GM12878 (cell line): ENCODE measurements around the gene ATP6AP2. TPM values are rescaled to one million over a fixed set of nuclear protein-coding genes. Genes with fewer than 3 reads are reported as not detected.

ENCODE experiments used
- ATAC-seq: fragments of 200-7000 bp; cut with Tn5 transposase; 3 replicates; pipeline ENCODE4 v1.9.1; 2020; ENCODE audit warnings: mild to moderate bottlenecking, moderate library complexity
- BruUV-seq: library from RNA; stranded (reverse); fragments of 400-500 nt; replicated peaks from 2 replicates; lab custom pipeline; 2021; lab: Mats Ljungman, UMichigan
- CTCF ChIA-PET: fragments of 300-600 bp; sonication (Branson Sonifier 250); formaldehyde crosslinking; extraction: SDS; loops from one replicate; lab custom pipeline; 2021; ENCODE audit warnings: inconsistent platforms; lab: Yijun Ruan, JAX
- POLR2A ChIA-PET: fragments of 350-600 bp; formaldehyde crosslinking; extraction: SDS; loops from one replicate; lab custom pipeline; 2021; ENCODE audit warnings: inconsistent platforms; lab: Charles Lee
- RAD21 ChIA-PET: fragments of 300-600 bp; sonication (Branson Sonifier 250); formaldehyde crosslinking; loops from one replicate; lab custom pipeline; 2023; ENCODE audit warnings: antibody characterized with exemption; ENCODE audit not compliant: unreplicated experiment; lab: Charles Lee
- SMC1A ChIA-PET: fragments of 300-600 bp; sonication (Branson Sonifier 250); formaldehyde crosslinking; loops from one replicate; lab custom pipeline; 2023; ENCODE audit not compliant: unreplicated experiment, uncharacterized antibody; lab: Charles Lee
- DNase-seq: peaks from one replicate; pipeline ENCODE4 v3.0.0-alpha.2; 2011; ENCODE audit warnings: low read depth, low spot score
- FAIRE-seq: peaks from 3 replicates; lab custom pipeline; 2011; peaks lifted over from hg19 to GRCh38; lab: Jason Lieb, UNC
- H2AFZ ChIP-seq: 2 replicates; pipeline ENCODE4 v1.6.0; 2011; ENCODE audit warnings: low read depth, low read length, control low read depth; ENCODE audit not compliant: control insufficient read depth
- H3K27ac ChIP-seq: 2 replicates; pipeline ENCODE4 v1.5.1; 2011; ENCODE audit warnings: control low read depth; ENCODE audit not compliant: control insufficient read depth, insufficient read depth
- H3K27me3 ChIP-seq, 2 experiments: replicated peaks in 1 of 2; 2 replicates each; pipeline versions ENCODE4 v1.6.0 to v1.6.1; 2011; ENCODE audit warnings: low read length in 1 of 2; ENCODE audit not compliant: control insufficient read depth in 2 of 2, insufficient read depth in 2 of 2
- H3K36me3 ChIP-seq, 2 experiments: 2 replicates each; pipeline ENCODE4 v1.5.1; 2011; ENCODE audit warnings: low read length in 1 of 2; ENCODE audit not compliant: control insufficient read depth in 2 of 2, insufficient read depth in 2 of 2
- H3K4me1 ChIP-seq: 2 replicates; pipeline ENCODE4 v1.6.1; 2011; ENCODE audit warnings: mild to moderate bottlenecking, low read length, moderate library complexity, mixed read lengths; ENCODE audit not compliant: control insufficient read depth, insufficient read depth
- H3K4me2 ChIP-seq: 2 replicates; pipeline ENCODE4 v1.6.0; 2011; ENCODE audit warnings: control low read depth; ENCODE audit not compliant: control insufficient read depth, insufficient read depth
- H3K4me3 ChIP-seq: fragments of 200-600 bp; sonication (generic); 2 replicates; pipeline ENCODE4 v1.5.1; 2016
- H3K79me2 ChIP-seq: 2 replicates; pipeline ENCODE4 v1.6.0; 2011; ENCODE audit warnings: low read length; ENCODE audit not compliant: control insufficient read depth, insufficient read depth
- H3K9ac ChIP-seq: 2 replicates; pipeline ENCODE4 v1.8.0; 2011; ENCODE audit warnings: low read length, control low read depth, mixed read lengths; ENCODE audit not compliant: control insufficient read depth, insufficient read depth
- H3K9me3 ChIP-seq: replicated peaks from 3 replicates; pipeline ENCODE4 v1.5.1; 2011; ENCODE audit warnings: mild to moderate bottlenecking, low read length; ENCODE audit not compliant: control insufficient read depth, insufficient read depth
- H4K20me1 ChIP-seq: 2 replicates; pipeline ENCODE4 v1.6.0; 2011; ENCODE audit not compliant: control insufficient read depth, insufficient read depth
- MTA2 ChIP-seq: fragments of 450-650 bp; IDR thresholded peaks from 2 replicates; pipeline ENCODE4 v1.6.1; 2016; ENCODE audit warnings: low read depth, mild to moderate bottlenecking, moderate library complexity
- NR2F1 ChIP-seq: fragments of 450-650 bp; conservative IDR thresholded peaks from 2 replicates; pipeline ENCODE4 v1.6.1; 2017; ENCODE audit warnings: mild to moderate bottlenecking
- RAD51 ChIP-seq: fragments of 450-650 bp; IDR thresholded peaks from 2 replicates; pipeline ENCODE4 v1.6.1; 2016; ENCODE audit warnings: moderate library complexity, mild to moderate bottlenecking, inconsistent platforms
- RUNX3 ChIP-seq: IDR thresholded peaks from 2 replicates; pipeline ENCODE4 v1.6.1; 2012; ENCODE audit warnings: low read length, inconsistent platforms
- SREBF2 ChIP-seq: IDR thresholded peaks from 2 replicates; pipeline ENCODE4 v1.6.1; 2012; ENCODE audit warnings: mild to moderate bottlenecking, low read length
- SUPT20H ChIP-seq: IDR thresholded peaks from 2 replicates; pipeline ENCODE4 v1.6.1; 2011; ENCODE audit warnings: low read depth, mild to moderate bottlenecking, low read length, moderate library complexity, borderline replicate concordance; ENCODE audit not compliant: control insufficient read depth
- WGBS: methylation state at CpG from one replicate; pipeline ENCODE4 v1.1.6; 2016; ENCODE audit warnings: low lambda C conversion rate; ENCODE audit not compliant: insufficient replicate concordance, insufficient coverage; ENCODE audit errors: missing lambda C conversion rate; 5-methylcytosine and 5-hydroxymethylcytosine counted together
- in situ Hi-C: fragments of 300-500 bp; cut with MboI; formaldehyde crosslinking; loops from 9 replicates; pipeline ENCODE4 v1.14.3; 2018; ENCODE audit warnings: mixed read lengths
- intact Hi-C: fragments of 100-400 bp; cut with micrococcal nuclease; formaldehyde crosslinking; loops from one replicate; pipeline ENCODE4 v1.14.2; 2022; ENCODE audit not compliant: unreplicated experiment
- polyA plus RNA-seq, 11 experiments: library from polyadenylated mRNA; depleted of rRNA in 4 of 11; unstranded in 6 of 11; stranded (reverse) in 5 of 11; fragments of >200 nt; fragmentation: Nextera tagmentation in 4 of 11; fragmentation: Illumina TruSeq in 1 of 11; extraction: Ambion mirVana in 4 of 11; extraction: Trizol in 1 of 11; gene quantifications; 1 replicate in 1 of 11; 2 replicates in 10 of 11; pipeline versions ENCODE4 v1.2.1 to v1.2.3, GENCODE V29; 2011 to 2016; ENCODE audit warnings: inconsistent platforms in 2 of 11, missing spikeins in 2 of 11, low read depth in 1 of 11
- total RNA-seq, 4 experiments: library from RNA; depleted of rRNA in 3 of 4; stranded (reverse); fragments of >200 nt in 3 of 4; fragmentation: Illumina TruSeq in 1 of 4; extraction: Trizol in 1 of 4; gene quantifications; 2 replicates each; pipeline versions ENCODE4 v1.2.1 to v1.2.3, GENCODE V29; 2013 to 2021
- TF ChIP-seq, protein P1 (sequence below), 3 experiments: IDR thresholded peaks in 2 of 3; conservative IDR thresholded peaks in 1 of 3; 2 replicates each; pipeline ENCODE4 v1.5.1; 2011; ENCODE audit warnings: low read depth in 3 of 3, low read length in 3 of 3, mild to moderate bottlenecking in 3 of 3, control low read depth in 2 of 3, moderate library complexity in 2 of 3, inconsistent platforms in 1 of 3, mixed read lengths in 1 of 3; ENCODE audit not compliant: control insufficient read depth in 2 of 3, insufficient read depth in 1 of 3; ENCODE audit errors: extremely low read depth in 1 of 3
- TF ChIP-seq, protein P2 (sequence below): IDR thresholded peaks from 2 replicates; pipeline ENCODE4 v1.6.1; 2012; ENCODE audit warnings: improper control_type of control experiment, low read depth, low read length; ENCODE audit not compliant: insufficient replicate concordance
- TF ChIP-seq, protein P3 (sequence below): fragments of 450-650 bp; IDR thresholded peaks from 2 replicates; pipeline ENCODE4 v1.6.1; 2018; ENCODE audit warnings: mild to moderate bottlenecking, low read depth, moderate library complexity; ENCODE audit not compliant: partially characterized antibody
- TF ChIP-seq, protein P4 (sequence below): IDR thresholded peaks from 2 replicates; pipeline ENCODE4 v1.6.1; 2012; ENCODE audit warnings: low read length, inconsistent platforms

The ATP6AP2 gene
- total and polyA plus RNA-seq, 10 of the 15 experiments (the other 5 are each of a cell fraction or from before 2014, with no cell fraction given): 36.3 to 141 (median 56.0) TPM

DNA sequence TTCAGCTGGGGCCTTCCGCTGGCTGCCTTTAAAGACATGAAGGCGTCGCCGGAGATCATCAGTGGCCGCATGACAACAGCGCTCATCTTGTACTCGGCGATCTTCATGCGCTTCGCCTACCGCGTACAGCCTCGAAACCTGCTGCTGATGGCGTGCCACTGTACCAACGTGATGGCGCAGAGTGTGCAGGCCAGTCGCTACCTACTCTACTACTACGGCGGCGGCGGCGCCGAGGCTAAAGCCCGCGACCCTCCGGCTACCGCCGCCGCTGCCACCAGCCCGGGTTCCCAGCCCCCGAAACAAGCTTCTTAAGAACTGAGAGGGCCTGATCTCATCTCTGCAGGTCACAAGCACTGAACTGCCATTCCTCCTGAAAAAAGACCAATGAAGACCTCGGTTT lies 42.9 kb downstream of the ATP6AP2 start (continued):
- TF ChIP-seq, protein P1, sequence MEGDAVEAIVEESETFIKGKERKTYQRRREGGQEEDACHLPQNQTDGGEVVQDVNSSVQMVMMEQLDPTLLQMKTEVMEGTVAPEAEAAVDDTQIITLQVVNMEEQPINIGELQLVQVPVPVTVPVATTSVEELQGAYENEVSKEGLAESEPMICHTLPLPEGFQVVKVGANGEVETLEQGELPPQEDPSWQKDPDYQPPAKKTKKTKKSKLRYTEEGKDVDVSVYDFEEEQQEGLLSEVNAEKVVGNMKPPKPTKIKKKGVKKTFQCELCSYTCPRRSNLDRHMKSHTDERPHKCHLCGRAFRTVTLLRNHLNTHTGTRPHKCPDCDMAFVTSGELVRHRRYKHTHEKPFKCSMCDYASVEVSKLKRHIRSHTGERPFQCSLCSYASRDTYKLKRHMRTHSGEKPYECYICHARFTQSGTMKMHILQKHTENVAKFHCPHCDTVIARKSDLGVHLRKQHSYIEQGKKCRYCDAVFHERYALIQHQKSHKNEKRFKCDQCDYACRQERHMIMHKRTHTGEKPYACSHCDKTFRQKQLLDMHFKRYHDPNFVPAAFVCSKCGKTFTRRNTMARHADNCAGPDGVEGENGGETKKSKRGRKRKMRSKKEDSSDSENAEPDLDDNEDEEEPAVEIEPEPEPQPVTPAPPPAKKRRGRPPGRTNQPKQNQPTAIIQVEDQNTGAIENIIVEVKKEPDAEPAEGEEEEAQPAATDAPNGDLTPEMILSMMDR (IDR thresholded peaks at IDR 0.05 in 2 of 3, conservative IDR thresholded peaks at IDR 0.05 in 1 of 3; ENCODE audit: control insufficient read depth in 2 of 3, extremely low read depth in 1 of 3, insufficient read depth in 1 of 3, low read depth in 3 of 3, low read length in 3 of 3): no peak

DNA sequence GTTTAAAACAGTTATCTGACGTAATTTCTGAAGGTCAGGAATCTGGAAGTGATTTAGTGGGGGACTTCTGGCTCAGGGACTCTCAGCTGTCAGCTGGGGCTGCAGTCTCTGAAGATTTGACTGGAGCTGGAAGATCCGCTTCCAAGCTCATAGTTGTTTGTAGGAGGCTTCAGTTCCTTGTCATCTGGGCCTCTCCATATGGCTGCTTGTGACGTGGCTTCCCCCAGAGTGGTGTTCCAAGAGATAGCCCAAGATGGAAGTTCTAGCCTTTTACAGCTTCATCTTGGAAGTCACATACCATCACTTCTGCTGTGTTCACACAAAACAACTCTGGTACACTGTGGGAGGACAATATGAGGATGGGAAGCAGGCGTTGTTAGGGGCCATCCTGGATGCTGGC lies 44.5 kb downstream of the ATP6AP2 start:
- BruUV-seq: no TSS peak
- Histone ChIP-seq H2AFZ (no peak overlapping the region), H3K9me3 (no peaks in the 10 kb centered on the region; the same call in 2 of the 3 replicates), H3K27ac (no peak overlapping the region), H4K20me1 (no peaks in the 10 kb centered on the region), H3K4me1 (no peaks in the 10 kb centered on the region), H3K36me3 (peaks cover 0 to 11% of the 10 kb centered on the region in 2 experiments; a peak in 3 of 4 replicates), H3K4me2 (no peak overlapping the region), H3K79me2 (no peaks in the 10 kb centered on the region), H3K4me3 (no peak overlapping the region), H3K27me3 (no peaks in the 10 kb centered on the region), H3K9ac (no peak overlapping the region)
- POLR2A ChIA-PET: no interaction called here
- FAIRE-seq (no peak), ATAC-seq (no peak), DNase-seq (no peak)
- in situ Hi-C loops (no loop called here), intact Hi-C loops (no loop called here)
- SMC1A ChIA-PET: no interaction called here
- TF ChIP-seq, protein P2, sequence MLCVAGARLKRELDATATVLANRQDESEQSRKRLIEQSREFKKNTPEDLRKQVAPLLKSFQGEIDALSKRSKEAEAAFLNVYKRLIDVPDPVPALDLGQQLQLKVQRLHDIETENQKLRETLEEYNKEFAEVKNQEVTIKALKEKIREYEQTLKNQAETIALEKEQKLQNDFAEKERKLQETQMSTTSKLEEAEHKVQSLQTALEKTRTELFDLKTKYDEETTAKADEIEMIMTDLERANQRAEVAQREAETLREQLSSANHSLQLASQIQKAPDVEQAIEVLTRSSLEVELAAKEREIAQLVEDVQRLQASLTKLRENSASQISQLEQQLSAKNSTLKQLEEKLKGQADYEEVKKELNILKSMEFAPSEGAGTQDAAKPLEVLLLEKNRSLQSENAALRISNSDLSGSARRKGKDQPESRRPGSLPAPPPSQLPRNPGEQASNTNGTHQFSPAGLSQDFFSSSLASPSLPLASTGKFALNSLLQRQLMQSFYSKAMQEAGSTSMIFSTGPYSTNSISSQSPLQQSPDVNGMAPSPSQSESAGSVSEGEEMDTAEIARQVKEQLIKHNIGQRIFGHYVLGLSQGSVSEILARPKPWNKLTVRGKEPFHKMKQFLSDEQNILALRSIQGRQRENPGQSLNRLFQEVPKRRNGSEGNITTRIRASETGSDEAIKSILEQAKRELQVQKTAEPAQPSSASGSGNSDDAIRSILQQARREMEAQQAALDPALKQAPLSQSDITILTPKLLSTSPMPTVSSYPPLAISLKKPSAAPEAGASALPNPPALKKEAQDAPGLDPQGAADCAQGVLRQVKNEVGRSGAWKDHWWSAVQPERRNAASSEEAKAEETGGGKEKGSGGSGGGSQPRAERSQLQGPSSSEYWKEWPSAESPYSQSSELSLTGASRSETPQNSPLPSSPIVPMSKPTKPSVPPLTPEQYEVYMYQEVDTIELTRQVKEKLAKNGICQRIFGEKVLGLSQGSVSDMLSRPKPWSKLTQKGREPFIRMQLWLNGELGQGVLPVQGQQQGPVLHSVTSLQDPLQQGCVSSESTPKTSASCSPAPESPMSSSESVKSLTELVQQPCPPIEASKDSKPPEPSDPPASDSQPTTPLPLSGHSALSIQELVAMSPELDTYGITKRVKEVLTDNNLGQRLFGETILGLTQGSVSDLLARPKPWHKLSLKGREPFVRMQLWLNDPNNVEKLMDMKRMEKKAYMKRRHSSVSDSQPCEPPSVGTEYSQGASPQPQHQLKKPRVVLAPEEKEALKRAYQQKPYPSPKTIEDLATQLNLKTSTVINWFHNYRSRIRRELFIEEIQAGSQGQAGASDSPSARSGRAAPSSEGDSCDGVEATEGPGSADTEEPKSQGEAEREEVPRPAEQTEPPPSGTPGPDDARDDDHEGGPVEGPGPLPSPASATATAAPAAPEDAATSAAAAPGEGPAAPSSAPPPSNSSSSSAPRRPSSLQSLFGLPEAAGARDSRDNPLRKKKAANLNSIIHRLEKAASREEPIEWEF: no peak
- TF ChIP-seq SREBF2 (no peak), RUNX3 (no peak), RAD51 (no peak), SUPT20H (no peak), MTA2 (no peak), NR2F1 (no peak)
- TF ChIP-seq, protein P3, sequence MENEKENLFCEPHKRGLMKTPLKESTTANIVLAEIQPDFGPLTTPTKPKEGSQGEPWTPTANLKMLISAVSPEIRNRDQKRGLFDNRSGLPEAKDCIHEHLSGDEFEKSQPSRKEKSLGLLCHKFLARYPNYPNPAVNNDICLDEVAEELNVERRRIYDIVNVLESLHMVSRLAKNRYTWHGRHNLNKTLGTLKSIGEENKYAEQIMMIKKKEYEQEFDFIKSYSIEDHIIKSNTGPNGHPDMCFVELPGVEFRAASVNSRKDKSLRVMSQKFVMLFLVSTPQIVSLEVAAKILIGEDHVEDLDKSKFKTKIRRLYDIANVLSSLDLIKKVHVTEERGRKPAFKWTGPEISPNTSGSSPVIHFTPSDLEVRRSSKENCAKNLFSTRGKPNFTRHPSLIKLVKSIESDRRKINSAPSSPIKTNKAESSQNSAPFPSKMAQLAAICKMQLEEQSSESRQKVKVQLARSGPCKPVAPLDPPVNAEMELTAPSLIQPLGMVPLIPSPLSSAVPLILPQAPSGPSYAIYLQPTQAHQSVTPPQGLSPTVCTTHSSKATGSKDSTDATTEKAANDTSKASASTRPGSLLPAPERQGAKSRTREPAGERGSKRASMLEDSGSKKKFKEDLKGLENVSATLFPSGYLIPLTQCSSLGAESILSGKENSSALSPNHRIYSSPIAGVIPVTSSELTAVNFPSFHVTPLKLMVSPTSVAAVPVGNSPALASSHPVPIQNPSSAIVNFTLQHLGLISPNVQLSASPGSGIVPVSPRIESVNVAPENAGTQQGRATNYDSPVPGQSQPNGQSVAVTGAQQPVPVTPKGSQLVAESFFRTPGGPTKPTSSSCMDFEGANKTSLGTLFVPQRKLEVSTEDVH: no peak
- TF ChIP-seq, protein P4, sequence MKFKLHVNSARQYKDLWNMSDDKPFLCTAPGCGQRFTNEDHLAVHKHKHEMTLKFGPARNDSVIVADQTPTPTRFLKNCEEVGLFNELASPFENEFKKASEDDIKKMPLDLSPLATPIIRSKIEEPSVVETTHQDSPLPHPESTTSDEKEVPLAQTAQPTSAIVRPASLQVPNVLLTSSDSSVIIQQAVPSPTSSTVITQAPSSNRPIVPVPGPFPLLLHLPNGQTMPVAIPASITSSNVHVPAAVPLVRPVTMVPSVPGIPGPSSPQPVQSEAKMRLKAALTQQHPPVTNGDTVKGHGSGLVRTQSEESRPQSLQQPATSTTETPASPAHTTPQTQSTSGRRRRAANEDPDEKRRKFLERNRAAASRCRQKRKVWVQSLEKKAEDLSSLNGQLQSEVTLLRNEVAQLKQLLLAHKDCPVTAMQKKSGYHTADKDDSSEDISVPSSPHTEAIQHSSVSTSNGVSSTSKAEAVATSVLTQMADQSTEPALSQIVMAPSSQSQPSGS: no peak
- RAD21 ChIA-PET: no interaction called here
- CTCF ChIA-PET: interaction anchor here (0.7 kb wide), 1 partner anchor 169 kb away, joined by 3 read pairs; no protein-coding TSS in a partner anchor
- 97% methylated on average over 4 of the region's 4 CpGs for WGBS
